Mesenteric fat pad (tissue), 1 donor: ENCODE measurements around the gene POU2F2. TPM values are rescaled to one million over a fixed set of nuclear protein-coding genes. Genes with fewer than 3 reads are reported as not detected.
A peak's percentile ranks its signal among the peaks of the same experiment; 100 is the strongest.

ENCODE experiments used
- DNase-seq: peaks from one replicate; pipeline ENCODE4 v3.0.0-alpha.2; 2020; ENCODE audit warnings: low spot score
- total RNA-seq: library from RNA; stranded (reverse); fragmentation: NEBNext Ultra II Directional; extraction: Animal tissue kit (Norgen Biotek cat#: 25700); gene quantifications from one replicate; pipeline ENCODE4 v1.2.1, GENCODE V29; 2021
- donor health status: DM: yes; HTN: yes; CAD: no.

POU2F2 gene
- total RNA-seq, 1 donor from 2014 or later = 2.7 TPM

GRCh38 chr19:42086188-42086736, 46.0 kb downstream of the POU2F2 start:
- no peak for DNase-seq

- DNase-seq = no peak
These were observed 48.7 kb downstream of the POU2F2 start for GRCh38 chr19:42083537-42083936.

GRCh38 chr19:42081584-42082203, 50.6 kb downstream of the POU2F2 start:
- DNase-seq = no peak

- DNase-seq = no peak
These were observed 51.4 kb downstream of the POU2F2 start for GRCh38 chr19:42080764-42081375.

GRCh38 chr19:42079886-42080763, 52.1 kb downstream of the POU2F2 start:
- no peak for DNase-seq

GRCh38 chr19:42079276-42079669, 53.0 kb downstream of the POU2F2 start:
- DNase-seq = no peak

GRCh38 chr19:42078538-42079275, 53.5 kb downstream of the POU2F2 start:
- no peak for DNase-seq

GRCh38 chr19:42078058-42078457, 54.2 kb downstream of the POU2F2 start:
- DNase-seq = no peak

GRCh38 chr19:42076380-42076944, 55.8 kb downstream of the POU2F2 start:
- no peak for DNase-seq

GRCh38 chr19:42075616-42076379, 56.4 kb downstream of the POU2F2 start, which contains the start of gene ZNF574:
TSS of gene ZNF574 (plus strand) at chr19:42076166. CDS start at chr19:42078607, 2,441 bp downstream.
- DNase-seq = peak; percentile 99

GRCh38 chr19:42075364-42075615, 57.0 kb downstream of the POU2F2 start:
- no peak for DNase-seq

- DNase-seq = no peak
These were observed 57.5 kb downstream of the POU2F2 start for GRCh38 chr19:42074513-42075363.

- DNase-seq = no peak
These were observed 61.0 kb downstream of the POU2F2 start for GRCh38 chr19:42071247-42071646.

- no peak for DNase-seq
These were observed 62.5 kb downstream of the POU2F2 start, which contains the start of gene GRIK5 for GRCh38 chr19:42069619-42070351. TSS of gene GRIK5 (minus strand) at chr19:42070206. CDS start at chr19:42065770, 4,436 bp downstream.

GRCh38 chr19:42068756-42069571, 63.3 kb downstream of the POU2F2 start:
- DNase-seq = no peak

GRCh38 chr19:42068361-42068755, 63.9 kb downstream of the POU2F2 start:
- DNase-seq = no peak

GRCh38 chr19:42067315-42067888, 64.8 kb downstream of the POU2F2 start:
- DNase-seq = no peak
